Measurements from ENCODE around the gene GPS1.

GPS1 gene

DNA sequence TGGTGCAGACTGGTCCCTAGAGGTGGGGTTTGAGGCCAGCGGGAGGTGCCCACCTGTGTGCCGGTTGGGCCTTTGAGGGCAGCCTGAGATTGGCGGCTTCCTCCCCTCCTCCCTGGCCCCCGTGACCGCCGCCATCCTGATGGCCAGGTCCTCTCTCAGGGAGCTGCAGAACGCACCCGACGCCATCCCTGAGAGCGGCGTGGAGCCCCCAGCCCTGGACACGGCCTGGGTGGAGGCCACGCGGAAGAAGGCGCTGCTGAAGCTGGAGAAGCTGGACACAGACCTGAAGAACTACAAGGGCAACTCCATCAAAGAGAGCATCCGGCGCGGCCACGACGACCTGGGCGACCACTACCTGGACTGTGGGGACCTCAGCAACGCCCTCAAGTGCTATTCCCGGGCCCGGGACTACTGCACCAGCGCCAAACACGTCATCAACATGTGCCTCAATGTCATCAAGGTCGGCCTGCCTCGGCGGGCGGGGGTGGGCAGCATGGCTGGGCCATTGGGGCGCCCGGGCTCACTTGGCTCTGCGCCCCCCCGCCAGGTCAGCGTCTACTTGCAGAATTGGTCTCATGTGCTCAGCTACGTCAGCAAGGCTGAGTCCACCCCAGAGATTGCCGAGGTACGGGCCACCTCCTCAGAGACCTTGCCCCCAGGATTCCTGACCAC, 2.8 kb downstream of the GPS1 start:
- TF ChIP-seq, protein P1, sequence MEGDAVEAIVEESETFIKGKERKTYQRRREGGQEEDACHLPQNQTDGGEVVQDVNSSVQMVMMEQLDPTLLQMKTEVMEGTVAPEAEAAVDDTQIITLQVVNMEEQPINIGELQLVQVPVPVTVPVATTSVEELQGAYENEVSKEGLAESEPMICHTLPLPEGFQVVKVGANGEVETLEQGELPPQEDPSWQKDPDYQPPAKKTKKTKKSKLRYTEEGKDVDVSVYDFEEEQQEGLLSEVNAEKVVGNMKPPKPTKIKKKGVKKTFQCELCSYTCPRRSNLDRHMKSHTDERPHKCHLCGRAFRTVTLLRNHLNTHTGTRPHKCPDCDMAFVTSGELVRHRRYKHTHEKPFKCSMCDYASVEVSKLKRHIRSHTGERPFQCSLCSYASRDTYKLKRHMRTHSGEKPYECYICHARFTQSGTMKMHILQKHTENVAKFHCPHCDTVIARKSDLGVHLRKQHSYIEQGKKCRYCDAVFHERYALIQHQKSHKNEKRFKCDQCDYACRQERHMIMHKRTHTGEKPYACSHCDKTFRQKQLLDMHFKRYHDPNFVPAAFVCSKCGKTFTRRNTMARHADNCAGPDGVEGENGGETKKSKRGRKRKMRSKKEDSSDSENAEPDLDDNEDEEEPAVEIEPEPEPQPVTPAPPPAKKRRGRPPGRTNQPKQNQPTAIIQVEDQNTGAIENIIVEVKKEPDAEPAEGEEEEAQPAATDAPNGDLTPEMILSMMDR (IDR thresholded peaks at IDR 0.05; ENCODE audit: low read depth, low read length) = no peak
- H3K4me3 ChIP-seq (ENCODE audit: low read depth, low read length) = no peak overlapping the region

DNA sequence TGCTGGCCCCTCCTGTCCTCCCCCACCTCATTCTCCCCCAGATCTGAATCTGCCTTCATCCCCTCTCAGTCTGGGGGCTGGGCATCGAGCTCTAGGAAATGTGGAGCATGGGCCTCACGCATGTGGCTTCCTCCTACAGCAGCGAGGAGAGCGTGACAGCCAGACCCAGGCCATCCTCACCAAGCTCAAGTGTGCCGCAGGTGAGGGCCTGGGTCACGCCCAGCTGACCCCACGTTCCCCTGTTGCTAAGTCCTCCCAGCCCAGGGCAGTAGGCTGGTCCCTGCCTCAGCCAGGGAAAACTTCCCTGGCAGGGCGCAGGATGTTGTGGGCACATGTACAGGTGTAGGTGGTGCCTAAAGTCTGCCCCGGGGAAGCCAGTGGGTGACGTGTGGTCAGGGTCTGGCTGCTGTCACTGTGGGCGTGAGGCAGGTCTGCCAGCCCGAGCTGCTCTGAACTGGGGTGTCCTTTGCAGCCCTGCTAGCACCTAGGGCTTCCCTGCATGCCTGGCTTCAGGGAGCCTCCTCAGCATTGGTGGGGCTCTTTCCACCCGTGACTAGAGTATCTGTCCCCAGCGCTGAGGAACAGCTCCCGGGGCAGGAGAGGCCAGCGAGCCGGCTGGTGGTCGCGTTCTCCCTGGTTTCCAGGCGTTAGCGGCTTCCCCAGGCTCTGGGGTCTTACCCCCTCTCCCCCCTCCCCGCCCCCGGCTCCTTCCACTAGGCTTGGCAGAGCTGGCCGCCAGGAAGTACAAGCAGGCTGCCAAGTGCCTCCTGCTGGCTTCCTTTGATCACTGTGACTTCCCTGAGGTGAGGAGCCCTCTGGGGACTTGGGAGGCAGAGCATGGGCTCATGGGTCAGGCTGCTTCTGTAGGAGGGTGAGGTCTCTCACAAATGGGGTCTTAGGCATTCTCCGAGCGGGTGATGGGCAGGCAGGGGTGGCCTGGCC, 3.6 kb downstream of the GPS1 start:
- TF ChIP-seq, protein P1 (IDR thresholded peaks at IDR 0.05; ENCODE audit: low read depth, low read length) = no peak
- no peak overlapping the region for H3K4me3 ChIP-seq (ENCODE audit: low read depth, low read length)

DNA sequence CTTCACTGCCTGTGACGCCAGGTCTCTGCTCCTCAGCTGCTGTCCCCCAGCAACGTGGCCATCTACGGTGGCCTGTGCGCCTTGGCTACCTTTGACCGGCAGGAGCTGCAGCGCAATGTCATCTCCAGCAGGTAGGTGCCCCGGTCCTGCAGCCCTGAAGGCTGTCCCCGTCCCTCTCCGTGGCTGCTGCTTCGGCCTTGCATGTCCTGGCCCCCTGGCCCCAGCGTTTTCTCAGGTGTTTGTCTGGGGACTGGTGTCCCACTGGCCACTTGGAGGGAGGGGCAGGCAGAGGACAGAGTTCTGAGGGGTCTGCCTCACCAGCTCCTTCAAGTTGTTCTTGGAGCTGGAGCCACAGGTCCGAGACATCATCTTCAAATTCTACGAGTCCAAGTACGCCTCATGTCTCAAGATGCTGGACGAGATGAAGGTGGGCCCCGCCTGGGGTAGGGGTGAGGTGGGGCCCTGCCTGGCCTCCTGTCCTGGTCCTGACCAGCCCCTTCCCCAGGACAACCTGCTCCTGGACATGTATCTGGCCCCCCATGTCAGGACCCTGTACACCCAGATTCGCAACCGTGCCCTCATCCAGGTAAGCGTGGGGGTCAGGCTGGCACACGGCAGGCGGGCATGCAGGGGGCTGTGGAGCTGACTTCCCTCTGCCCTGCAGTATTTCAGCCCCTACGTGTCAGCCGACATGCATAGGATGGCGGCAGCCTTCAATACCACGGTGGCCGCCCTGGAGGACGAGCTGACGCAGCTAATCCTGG, 4.4 kb downstream of the GPS1 start:
- no peak overlapping the region for H3K4me3 ChIP-seq (ENCODE audit: low read depth, low read length)
- TF ChIP-seq, protein P1 (IDR thresholded peaks at IDR 0.05; ENCODE audit: low read depth, low read length) = no peak

DNA sequence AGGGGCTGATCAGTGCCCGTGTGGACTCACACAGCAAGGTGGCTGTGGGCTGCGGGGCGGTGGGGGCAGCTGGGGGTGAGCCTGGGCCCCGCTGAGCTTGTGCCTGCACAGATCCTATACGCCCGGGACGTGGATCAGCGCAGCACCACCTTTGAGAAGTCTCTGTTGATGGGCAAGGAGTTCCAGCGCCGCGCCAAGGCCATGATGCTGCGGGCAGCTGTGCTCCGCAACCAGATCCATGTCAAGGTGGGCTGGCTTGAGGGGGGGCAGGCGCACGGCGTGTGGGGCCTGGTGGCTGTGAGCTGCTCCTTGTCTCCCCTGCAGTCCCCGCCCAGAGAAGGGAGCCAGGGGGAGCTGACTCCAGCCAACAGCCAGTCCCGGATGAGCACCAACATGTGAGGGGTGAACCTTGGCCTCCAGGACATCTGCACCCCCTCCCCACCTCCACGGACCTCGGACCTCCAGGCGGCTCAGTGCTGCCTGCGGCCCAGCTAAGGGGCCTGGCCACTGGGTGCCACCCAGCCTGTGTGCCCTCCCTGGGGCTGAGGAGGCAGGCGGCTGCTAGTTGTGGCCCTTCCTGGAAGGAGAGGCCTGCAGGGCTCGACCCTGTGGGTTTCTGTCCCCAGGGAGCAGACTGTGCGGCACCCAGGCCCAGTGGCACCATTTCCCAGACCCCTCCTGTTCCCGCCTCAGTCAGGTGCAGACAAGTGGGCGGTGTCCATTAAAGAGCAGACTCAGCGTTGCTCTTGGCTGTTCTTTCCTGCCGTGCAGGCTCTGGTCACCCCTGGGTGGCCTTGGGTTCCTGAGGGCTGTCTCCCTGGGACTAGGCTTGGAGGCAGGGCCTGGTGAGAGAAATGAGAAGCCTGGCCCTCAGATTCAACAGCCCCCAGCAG, 5.3 kb downstream of the GPS1 start:
- TF ChIP-seq, protein P1 (IDR thresholded peaks at IDR 0.05; ENCODE audit: low read depth, low read length) = no peak
- H3K4me3 ChIP-seq (ENCODE audit: low read depth, low read length) = no peak overlapping the region

DNA sequence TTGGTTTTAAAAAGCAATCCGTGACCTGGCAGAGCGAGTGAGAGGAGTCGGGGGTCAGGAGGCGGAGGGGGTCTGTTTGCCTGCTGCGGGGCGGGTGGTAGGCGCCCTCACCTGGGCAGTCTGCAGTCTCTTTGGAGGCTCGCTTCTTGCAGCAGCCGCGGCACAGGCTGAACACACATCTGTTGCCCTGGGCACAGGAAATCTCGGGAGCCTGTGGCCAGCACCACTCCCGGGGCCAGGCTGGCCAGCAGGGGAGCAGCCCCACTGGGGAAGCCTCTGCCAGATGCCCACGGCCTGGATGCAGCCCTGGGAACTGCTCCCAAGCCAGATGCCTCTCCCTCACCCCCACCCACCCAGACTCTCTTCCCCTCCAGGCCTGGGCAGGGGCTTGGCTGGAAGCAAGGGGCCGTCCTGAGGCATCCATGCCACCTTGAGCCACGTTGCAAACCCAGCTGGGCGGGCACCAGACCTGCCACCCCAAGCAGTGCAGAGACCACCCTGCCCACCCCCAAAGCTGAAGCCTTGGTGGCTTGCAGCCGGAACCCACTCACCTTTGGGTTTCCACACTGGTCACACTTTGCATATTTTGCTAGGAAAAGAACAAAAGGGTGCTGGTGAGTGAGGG, 6.6 kb downstream of the GPS1 start:
- no peak overlapping the region for H3K4me3 ChIP-seq (ENCODE audit: low read depth, low read length)
- TF ChIP-seq, protein P1 (IDR thresholded peaks at IDR 0.05; ENCODE audit: low read depth, low read length) = no peak

DNA sequence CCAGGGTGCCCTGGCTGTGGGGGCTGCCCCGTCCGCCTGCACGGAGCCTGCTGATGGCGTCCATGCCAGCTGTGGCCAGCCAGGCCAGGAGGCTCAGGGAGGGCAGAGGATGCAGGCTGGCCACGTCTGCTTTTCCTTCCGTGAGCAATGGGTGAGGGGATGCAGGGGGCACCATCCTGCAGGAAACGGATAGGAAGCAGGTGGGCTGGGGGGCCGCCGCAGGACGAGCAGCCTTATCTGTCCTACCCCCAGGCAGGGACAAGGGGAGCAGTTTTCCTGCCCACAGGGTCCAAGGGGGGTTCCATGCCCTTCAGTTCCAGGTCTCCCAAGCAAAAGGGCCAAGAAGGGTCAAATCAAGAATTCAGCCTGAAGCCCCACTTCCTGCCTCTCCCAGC, 7.2 kb downstream of the GPS1 start:
- TF ChIP-seq, protein P1 (IDR thresholded peaks at IDR 0.05; ENCODE audit: low read depth, low read length) = no peak
- H3K4me3 ChIP-seq (ENCODE audit: low read depth, low read length) = no peak overlapping the region
